Inflammatory macrophage treated with lipopolysaccharide for 4 hours (primary cell): ENCODE results near the gene SRXN1.
A peak's percentile ranks its signal among the peaks of the same experiment; 100 is the strongest.

ENCODE experiments used
- DNase-seq: peaks from one replicate; pipeline ENCODE4 v3.0.0-alpha.2; 2020

Gene SRXN1

DNA sequence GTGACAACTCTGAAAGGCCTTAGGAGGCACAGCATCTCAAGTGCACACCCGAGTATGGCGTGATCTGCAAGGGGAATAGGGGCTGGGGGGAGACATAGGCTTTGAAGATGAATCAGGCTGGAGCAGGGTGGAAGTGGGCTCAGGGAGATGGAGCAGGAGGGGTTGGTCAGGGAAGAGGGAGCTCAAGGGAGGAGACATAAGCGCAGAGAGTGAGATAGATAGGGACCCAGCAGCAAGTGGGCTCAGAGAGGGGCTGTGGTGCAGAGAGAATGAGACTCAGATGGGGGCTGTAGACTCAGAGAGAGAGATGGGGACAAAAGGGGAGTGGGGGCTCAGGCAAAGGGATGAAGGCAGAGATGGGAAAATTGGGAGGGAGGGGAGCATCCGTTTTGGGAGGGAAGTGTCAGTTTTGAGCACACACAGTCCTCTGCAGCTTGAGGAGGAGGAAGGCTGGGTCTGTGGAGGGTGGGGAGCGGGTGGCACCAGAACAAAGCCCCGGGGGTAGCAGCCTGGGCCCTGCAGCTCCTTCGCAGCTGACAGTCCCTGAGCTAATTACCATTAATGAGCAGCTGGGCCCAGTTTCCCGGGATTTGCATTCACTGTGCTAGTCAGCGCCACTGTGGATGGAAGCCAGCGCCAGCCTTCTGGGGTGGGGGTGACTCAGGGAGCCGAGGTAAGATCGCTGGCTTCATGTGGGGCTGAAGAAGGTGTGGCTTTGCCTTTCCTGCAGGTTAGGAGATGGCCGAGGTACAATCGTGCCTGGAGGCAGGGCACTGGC lies 18.7 kb downstream of the SRXN1 start:
- DNase-seq, result no peak

GRCh38 chr20:631101-631500 lies 21.9 kb downstream of the SRXN1 start:
- no peak for DNase-seq

GRCh38 chr20:626579-626978 lies 26.4 kb downstream of the SRXN1 start:
- no peak for DNase-seq

GRCh38 chr20:625360-625932 lies 27.6 kb downstream of the SRXN1 start:
- DNase-seq, result peak; percentile 32

- no peak for DNase-seq
Measured at GRCh38 chr20:623704-624103, 29.3 kb downstream of the SRXN1 start.

DNA sequence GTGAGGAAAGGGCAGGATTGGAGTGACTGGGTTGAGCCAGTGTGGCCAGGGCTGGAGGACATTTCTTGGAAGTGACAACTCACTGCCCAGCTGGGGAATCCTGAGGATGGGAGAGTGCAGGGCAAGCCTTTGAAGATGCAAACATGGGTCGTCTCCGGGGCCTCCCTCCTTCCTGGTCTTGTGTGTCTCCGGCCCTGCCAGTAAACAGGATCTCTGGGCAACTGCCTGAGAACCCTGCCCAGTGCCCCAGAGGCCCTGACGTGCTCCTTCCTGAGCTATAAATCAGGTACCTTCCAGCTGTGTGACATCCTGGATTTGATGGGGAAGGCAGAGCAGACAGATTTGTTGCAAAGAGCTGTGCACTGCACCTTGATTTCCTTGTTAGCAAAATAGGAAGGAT lies 30.0 kb downstream of the SRXN1 start:
- no peak for DNase-seq

- no peak for DNase-seq
Measured at GRCh38 chr20:622161-622560, 30.8 kb downstream of the SRXN1 start.

DNA sequence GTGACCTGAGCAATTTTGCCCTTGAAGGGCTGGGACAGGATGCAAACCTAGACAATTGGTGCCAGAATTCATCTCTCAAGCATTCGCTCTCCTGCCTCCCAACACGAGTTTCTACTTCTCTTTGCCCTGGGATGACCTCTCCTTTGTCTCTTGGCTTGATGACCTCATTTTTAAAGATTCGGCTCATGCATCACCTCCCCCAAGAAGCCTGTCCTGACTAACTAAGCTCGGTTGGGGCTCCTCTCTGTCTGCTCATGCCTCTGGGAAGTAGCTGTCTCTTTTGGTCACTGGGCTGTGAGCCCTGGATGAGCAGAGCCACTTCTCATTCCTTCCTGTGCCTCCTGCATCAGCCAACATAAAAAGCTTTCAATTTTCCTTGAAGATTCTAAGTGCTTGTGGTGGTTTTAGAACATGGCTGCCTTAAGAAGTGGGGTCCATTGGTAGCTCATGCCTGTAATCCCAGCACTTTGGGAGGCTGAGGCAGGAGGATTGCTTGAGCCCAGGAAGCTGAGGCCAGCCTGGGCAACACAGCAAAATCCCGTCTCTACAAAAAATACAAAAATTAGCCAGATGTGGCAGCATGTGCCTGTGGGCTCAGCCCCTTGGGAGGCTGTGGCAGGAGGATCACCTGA lies 31.8 kb downstream of the SRXN1 start:
- peak; percentile 64 for DNase-seq

DNA sequence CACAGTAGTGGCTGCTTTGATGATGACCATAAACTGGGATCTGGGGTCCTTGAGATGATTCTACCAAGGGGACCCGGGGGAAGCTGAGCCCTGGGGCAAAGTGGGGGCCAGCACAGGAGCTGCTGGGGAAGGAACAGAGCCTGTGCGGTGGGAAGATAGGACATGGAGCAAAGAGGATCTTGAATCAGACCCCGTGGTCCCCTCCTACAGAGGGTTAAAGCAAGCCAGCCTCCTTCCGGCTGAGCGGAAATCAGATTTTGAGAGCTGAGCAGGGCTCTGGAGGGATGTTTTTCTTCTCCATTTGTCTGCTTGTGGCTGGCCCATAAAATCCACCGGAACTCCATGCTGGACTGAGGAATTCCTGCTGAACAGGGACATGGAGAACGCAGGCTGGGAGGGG lies 32.8 kb downstream of the SRXN1 start:
- DNase-seq, result no peak

GRCh38 chr20:618980-619379 lies 34.0 kb downstream of the SRXN1 start:
- DNase-seq, result no peak

- no peak for DNase-seq
Measured at GRCh38 chr20:617934-618690, 34.9 kb downstream of the SRXN1 start.

- no peak for DNase-seq
Measured at GRCh38 chr20:615514-615913, 37.5 kb downstream of the SRXN1 start.

DNA sequence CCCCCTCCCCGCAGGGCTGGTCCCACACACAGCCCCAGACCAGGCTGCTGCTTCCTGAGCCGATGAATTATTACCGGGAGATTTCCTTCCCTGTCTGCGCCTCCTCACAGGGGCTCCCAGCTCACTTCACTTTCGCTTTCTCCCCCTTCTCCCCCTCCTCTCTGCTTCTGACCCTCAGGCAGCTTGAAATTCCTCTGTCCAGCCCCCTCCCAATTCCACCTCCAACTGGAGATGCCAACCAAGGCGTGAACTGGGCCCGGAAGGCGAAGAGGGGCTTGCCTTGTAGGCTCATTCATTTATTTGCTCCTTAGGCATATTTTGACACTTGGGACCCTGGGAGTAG lies 41.2 kb downstream of the SRXN1 start:
- DNase-seq, result no peak

DNA sequence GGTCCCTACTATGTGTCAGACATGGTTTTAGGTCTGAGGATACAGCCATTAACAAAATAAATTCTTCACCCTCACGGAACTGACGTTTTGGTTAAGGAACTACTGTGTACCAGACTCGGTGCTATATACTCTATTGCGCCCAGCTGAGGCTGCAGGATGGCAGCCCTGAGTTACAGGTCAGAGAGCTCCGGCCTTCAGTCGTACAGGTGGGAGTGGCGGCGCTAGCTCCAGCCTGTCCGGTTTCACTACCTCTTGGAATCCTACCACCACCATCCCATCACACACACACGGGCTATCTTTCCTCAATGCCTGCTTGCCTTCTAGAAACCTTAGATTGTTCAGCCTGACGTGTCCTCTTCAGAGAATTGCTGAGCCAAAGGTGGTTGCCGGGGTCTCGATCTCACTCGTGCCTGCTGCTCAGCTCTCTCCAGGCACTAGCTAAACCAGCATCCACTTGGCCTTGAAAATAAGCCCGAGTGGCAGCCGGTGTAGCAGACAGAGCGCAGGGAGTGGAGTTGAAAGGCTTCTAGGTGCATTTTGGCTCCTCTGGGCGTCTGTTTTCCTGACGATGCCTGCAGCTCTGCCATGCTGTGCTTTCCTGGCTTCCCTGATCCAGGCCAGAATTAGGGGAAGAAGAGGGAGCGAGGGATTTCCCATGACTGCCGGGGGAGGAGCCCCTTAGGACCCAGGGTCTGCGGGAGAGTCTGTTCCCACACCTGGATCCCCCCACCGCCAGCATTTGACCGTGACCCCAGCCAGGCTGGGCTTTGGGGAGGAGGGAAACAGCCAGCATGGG lies 41.8 kb downstream of the SRXN1 start:
- no peak for DNase-seq

DNA sequence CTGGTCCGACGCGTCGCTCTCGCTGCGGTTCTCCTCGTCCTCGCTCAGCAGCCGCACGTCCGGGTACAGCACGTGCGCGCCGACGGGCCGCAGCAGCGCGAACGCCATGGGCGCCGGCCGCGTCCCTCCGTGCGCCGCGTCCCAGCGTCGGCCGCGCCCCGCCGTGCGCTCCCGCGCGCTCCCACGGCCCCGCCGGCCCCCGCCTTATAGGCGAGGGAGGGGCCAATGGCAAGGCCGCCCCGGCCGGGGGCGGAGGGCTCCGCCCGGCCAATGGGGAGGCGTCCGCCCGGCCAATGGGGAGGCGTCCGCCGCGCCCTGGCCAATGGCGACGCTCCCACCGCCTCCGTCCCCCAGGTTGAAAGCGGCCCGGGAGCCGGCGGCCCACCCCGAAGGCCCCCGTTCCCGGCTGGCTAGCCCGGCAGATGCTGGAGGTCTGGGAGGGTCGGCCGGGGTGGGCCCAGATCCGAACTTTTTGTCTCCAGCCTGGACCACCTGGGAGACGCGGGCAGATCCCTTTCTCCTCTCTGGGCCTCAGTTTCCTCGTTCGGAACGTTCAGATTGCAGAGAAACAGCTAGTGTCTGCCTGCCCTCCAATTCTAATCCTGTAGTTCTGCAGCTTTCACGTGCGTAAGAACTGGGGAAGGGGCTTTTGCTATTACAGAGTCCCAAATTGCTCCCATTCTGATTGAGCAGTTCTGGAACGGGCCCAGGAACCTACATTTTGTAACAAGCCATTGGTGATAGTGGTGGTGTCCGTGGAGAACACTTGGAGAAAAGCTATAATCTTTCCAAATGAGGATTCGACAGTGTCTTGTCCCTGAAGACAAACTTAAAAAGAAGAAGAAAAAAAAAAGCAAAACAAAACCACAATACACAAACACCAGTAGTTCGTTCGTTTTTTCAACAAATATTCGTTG lies 42.6 kb downstream of the SRXN1 start, which contains the start of gene TCF15:
Gene TCF15 (minus strand): TSS at position 180 of the 917 bp plus-strand sequence. CDS start 72 bp downstream, at position 108.
- peak; percentile 12 for DNase-seq

DNA sequence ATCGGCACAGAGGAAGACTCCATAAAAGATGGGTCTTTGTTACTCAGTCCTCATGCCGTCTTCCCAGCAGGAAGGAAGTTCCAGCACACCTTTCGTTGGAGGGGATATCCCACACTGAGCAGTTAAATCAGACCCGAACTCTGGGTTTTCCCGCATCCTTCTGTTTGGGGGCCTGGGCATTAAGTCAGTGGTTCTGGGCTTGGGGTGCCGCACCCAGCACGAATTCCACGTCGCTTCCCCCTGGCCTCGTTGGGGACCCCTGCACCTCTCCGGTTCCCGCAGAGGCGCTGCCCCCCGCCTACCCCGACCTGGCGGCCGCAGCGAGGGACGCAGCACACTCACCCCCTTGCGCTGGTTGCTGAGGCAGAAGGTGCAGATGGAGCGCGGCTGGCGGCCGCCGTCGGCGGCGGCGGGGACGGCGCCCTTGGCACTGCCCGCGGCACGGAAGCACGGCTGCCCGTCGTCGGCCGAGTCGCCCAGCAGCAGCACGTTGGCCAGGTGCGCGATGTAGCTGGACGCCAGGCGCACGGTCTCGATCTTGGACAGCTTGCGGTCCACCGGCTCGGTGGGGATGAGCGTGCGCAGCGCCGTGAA lies 43.5 kb downstream of the SRXN1 start:
- no peak for DNase-seq

- no peak for DNase-seq
Measured at GRCh38 chr20:608970-609369, 44.0 kb downstream of the SRXN1 start.

DNA sequence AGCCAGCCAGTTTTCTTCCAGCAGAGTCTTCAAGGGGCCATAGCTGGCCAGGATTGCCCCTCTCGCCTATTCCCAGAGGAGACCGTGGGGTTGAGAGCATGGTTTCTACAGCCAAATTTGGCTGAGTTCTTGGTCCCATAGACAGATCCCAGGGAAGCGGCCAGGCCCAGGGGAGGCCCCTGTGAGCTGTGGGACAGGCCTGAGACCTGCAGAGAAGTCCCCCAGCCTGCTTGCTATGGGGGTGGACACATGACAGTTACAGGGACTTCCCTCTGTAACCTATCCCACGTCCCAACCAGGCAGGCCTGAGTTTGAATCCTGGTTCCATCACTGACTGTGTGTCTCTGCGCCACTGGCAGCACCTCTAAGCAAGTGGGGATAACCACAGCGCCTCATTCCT lies 45.5 kb downstream of the SRXN1 start:
- no peak for DNase-seq

DNA sequence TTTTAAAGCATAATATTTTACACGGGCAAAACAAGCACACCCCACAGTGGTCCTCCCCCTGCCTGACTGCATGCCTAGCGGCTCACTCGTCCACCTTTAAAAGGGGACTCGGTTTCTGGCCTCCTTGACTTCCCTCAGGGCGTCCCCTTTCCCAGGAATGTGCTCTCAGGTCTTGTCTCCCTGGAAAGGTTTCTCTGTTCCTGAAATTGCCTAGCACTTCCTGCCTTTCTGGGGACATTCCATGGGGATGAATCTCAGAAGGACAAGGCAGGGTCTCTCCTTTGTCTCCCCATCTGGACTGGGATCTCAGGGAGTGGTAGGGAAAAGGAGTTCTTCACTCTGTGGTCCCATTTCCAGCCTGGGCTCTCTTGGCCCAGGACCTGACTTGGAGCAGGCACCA lies 47.8 kb downstream of the SRXN1 start:
- DNase-seq, result no peak

GRCh38 chr20:603116-603640 lies 49.8 kb downstream of the SRXN1 start:
- no peak for DNase-seq
